Inferior parietal cortex (tissue), 1 donor: ENCODE results near the gene ADAM10.

Experiments used
- DNase-seq: peaks from one replicate; pipeline ENCODE4 v3.0.0-alpha.2; 2016; ENCODE audit errors: extremely low spot score

The ADAM10 gene

DNA sequence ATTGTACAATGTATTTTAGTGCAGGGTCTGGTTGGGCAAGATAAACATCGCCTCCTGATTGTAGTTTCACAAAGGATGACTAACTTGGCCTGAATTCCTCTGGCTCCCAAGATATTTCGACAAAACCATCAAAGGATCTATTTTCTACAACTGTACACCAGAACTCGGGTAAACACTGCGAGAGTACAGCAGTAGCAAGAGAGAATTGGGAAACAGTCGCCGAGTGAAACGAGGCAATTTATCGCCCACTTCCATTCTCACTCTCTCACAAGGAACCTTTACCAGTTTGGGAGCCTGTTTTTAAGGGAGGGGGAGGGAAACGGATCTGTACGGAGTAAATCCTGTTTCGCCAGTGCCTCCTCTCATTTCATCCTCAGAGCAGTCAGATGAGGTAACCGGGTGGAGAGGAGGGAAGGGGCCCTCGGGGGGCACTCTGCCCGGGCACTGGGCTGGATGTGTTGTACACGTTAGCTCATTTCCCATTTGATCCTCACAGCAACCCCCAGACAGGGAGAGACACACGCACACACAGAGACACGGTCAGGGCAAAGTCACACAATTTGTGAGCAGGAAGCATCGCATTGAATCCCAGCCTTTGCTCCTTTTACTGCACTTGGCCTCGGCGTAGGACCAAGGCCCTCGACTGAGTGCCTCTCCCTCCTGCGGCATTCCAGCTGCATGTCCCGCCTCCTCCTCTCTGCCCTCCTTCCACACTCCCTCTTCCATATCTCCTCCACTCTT, 197.6 kb downstream of the ADAM10 start:
- peak; percentile 67 for DNase-seq

DNA sequence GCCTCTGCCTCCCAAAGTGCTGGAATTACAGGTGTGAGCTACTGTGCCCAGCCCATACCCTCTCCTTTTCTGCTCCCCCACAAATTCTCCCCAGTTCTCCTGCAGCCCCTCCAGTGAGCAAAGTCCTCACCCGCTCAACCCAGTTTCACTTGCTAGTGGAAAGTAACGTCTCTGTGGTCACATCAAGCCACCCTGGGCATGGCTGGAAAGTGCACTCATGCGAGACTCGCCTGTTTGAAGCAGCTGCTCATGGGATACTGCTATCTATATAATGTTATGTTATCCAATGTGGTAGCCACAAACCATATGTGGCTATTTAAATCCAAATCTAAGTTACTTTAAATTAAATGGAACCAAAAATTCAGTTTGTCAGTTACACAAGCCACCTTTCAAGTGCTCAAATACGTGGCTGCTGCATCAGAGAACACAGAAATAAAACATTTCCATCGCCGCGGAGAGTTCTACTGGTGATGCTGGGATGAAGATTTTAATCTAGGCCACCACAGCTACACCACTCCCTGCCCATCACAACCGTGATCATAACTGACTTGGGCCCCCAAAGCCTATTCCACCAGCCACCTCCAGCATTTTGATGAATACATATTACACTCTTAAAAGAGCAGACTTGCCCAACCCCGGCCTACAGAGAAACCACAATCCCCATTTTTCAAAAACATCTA, 198.3 kb downstream of the ADAM10 start:
- peak; percentile 23 for DNase-seq

- peak; percentile 26 for DNase-seq
These were observed 199.8 kb downstream of the ADAM10 start for GRCh38 chr15:58549785-58550074.

- DNase-seq: peak; percentile 8
These were observed 200.3 kb downstream of the ADAM10 start for GRCh38 chr15:58549013-58549784.

DNA sequence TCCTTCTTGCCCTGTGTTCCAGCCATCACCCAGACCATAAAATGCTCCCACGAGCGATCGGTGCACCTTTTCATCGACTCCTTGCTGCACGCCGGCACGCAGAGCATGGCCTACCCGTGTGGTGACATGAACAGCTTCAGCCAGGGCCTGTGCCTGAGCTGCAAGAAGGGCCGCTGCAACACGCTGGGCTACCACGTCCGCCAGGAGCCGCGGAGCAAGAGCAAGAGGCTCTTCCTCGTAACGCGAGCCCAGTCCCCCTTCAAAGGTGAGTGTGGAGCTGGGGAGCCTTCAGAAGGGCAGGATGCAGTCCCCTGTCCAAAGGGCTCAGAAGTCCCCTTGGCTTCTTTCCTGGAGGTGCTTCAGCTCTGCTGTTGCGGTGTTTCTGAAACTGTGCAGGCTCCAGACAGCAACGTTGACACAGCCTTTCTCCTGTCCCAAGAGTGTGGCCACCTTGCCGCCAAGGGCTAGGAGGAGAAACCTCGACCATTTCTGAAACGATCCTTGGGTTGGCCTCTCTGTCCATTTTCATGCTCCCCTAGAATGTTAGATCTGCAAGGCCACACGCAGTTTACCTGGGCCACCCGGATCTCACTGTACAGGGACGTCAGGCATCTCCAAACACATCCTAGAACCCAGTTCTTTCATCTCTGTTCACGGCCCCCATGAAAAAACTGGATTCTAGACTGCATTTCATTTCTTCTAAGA, 201.0 kb downstream of the ADAM10 start:
- DNase-seq: no peak

DNA sequence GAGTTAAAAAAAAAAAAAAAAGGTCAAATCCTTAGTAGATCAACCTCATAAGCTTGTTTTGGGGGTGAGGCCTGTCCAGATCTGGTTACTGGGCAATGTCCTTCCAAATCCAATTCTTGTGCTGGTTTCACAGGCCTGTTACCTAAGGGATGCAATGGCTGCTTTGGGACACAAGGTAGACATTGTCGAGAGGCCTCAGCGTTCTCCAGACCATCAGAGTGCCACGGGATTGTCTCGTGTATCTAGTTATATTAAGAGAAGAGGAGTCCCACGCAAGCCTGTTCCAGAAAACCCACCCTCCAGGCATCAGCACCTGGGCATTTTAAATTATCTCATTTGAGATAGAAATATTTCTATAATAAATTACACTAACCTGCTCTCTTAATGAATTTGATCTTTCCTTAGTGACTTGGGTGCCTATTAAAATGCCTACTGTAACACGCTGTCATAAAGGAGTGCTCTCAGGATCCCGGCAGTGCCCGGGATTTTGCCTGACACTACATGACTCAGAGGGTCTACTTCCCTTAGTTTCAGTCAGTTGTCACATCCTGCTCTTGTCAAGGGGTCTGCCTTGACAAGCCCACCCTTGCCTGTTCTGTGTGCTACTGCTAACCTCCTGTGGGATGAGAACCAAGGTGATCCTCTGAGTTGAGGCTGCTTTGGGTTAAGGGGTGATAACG, 201.7 kb downstream of the ADAM10 start:
- DNase-seq: no peak

GRCh38 chr15:58546635-58547627, 202.6 kb downstream of the ADAM10 start:
- DNase-seq: peak; percentile 38

GRCh38 chr15:58546066-58546591, 203.4 kb downstream of the ADAM10 start:
- DNase-seq: no peak

DNA sequence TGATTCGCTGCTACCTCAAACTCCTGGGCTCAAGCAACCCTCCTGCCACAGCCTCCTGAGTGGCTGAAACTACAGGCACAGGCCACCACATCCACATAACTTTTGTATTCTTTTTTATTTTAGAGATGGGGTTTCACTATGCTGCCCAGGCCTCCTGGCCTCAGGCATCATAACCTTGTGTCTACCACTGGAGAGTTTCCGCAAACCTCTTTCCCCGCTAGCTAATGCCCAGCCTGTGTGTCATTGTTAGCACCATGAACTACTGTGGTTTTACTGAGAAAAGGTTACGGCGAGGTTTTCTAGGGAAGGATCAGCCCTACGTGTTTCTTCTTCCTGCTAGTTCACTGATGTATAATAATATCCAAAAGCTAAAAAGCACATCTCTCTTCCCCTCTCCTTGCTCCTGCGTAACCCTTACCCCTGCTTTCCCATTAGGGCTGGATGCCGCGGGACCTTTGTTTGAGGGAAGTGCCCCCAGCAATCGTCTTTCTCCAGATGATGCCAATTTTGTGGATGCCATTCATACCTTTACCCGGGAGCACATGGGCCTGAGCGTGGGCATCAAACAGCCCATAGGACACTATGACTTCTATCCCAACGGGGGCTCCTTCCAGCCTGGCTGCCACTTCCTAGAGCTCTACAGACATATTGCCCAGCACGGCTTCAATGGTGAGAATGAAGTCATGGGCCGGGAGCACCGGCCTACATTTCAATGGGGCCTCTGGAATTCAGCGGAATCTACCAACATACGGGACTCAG, 204.0 kb downstream of the ADAM10 start:
- DNase-seq: no peak

- DNase-seq: no peak
These were observed 204.8 kb downstream of the ADAM10 start for GRCh38 chr15:58544756-58545155.

- DNase-seq: no peak
These were observed 205.7 kb downstream of the ADAM10 start for GRCh38 chr15:58543664-58544335.

DNA sequence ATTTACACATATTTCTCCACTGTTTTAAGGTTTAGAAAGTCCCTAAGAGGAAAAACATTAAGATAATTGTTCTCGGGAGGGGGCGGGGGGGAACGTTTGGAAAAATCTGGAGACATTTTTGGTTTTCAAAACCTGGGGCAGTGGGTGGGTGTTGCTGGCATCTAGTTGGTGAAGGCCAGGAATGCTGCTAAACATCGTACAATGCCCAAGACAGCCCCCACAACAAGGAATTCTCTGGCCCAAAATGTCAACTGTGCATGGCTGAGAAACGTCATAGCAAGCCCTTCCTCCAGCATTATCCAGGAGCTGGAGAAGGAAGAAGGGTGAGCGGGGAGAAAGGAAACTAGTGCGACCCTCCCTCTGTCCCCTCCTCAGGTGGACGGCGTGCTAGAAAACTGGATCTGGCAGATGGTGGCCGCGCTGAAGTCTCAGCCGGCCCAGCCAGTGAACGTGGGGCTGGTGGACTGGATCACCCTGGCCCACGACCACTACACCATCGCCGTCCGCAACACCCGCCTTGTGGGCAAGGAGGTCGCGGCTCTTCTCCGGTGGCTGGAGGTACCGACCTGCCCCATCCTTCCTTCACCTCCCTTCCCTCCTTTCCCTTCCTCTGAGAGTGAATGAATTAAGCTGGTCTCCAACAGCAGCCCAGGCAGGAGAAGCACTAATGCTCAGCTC, 208.0 kb downstream of the ADAM10 start:
- DNase-seq: no peak

DNA sequence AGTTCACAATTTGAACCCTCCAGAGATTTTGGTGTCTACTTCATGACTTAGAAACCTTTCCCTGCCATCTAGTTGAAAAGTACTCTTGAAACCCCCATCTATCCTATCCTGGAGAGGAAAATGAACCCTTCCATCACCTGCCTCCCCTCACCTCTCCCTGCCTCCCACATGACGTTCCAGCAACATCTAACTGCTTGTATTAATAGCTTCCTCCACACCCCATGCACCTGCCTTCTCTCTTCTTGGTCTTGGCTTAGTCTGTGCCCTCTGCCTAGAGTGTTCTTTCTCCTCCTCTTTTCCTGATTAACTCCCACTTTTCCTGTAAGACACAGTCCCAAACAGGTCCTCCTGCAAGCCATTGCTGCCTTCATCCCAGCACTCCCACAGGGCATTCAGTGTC, 210.0 kb downstream of the ADAM10 start:
- no peak for DNase-seq

GRCh38 chr15:58538901-58539300, 210.6 kb downstream of the ADAM10 start:
- no peak for DNase-seq
